ENCODE results near the gene KLF6.
A peak's percentile ranks its signal among the peaks of the same experiment; 100 is the strongest.

The KLF6 gene

DNA sequence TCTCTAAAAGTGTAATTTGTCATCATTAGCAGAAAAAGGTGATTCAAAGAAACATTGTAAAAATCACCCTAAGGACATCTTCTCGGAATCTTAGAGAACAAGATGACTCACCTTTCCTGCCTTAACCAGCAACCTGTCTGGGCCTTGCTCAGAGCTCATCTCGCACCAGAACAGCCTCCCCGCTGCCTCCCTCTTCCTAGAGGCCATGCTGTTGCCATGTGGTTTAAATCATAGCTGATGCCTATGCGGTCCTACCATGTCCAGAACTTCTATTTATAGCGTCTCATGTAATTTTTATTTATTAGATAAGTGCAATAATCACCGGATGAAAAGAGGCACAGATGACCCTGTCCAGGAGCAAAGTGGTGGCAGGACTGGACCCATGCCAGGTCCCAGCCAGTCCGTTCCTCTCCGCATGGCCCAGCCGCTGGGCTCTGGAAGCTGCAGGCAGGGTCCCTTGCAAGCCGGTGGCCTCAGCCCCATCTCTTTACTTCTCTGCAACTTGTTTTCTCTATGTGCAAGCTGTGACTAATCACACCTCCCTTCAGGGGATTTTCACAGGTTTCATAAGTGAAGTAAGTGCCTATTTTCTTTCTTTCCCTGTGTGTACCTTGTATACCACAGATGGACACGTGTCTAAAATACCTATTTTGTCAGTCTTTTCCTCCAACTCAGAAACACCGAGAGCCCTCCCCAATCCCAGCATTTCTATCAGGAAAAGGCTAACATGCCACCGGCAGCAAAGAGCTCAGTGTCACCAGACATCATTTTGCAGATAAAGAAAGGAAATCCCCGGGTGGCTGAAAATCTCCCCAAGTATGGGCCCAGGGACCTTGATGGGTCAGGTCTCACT, 27.1 kb downstream of the KLF6 start:
- FAIRE-seq (no peak), DNase-seq (ENCODE audit: low spot score) (no peak)

DNA sequence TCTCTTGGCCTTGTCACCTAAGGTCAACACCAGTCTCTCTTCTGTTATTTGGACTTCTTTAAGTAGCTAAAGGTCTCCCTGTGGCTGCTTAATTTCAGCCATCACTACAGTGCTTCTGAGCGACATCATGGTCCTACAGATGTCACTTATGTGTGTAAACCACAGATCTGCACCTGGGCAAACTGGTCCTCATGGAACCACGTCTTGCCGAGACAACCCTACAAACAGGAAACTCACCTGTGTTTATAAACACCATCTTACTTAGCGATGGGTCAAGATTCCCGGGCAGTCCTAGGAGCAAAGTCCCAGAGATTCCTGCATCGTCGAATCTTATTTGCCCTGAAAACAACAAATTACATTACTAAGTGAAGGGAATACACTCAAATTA, 27.8 kb downstream of the KLF6 start:
- no peak for DNase-seq (ENCODE audit: low spot score)
- FAIRE-seq, result no peak

DNA sequence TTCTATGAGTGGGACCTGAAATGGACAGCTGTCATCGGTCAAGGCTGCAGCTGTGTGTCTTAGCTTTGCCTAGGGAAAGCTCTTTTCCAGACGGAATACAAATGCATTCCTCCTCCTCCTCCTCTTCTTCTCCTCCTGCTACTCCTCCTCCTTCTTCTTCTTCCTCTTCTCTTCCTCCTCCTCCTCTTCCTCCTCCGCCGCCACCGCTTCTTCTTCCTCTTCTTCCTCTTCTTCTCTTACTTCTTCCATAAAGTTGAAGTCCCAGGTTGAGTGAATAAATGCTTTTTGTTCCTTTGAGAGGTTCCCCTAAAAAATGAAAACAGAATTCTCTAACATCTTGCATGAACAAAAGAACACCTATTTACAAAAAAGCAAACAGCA, 28.7 kb downstream of the KLF6 start:
- FAIRE-seq, result no peak
- no peak for DNase-seq (ENCODE audit: low spot score)

DNA sequence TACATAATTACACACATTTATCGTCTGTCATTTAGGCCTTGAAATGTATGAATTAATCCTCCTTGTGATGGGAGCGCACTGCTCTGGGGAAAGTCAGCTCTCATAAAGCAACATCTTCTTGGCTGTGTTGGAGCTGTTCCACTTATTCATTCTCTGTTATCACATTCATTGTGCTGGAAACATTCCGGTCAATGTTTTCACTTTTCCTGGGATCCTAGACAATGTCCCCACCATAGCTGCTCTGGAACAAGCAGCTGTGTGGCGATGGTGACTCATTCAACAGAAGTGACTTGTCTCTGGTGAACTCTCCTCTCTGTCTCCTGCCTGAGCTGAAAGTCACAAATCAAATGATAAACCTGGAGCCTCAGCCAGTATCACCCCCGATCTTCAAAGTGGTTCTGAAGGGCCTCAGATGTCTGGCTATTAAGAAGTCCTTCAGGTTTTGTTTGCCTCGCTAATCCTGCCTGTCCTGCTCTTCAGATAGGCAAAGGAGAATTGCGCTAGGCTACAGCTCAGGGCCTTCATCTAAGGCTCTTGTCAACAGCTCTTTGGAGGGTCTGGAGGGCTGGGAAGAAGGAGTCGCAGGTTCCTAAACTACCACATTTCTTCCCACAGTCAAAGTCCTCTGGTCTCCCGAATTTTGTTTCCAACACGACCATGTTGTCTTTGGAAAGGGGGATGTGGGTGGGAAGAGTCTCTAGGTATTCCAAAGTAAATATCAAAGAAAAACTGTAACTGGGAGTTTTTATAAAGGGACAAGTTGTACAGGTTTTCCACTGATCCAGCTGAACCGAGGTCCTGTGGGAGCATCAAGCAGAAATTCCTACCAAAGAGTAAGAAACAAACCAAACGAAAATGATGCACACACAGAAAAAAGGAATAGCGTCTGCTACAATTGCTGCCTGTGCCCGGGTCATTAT, 29.3 kb downstream of the KLF6 start:
- DNase-seq (ENCODE audit: low spot score) (no peak), FAIRE-seq (no peak)

DNA sequence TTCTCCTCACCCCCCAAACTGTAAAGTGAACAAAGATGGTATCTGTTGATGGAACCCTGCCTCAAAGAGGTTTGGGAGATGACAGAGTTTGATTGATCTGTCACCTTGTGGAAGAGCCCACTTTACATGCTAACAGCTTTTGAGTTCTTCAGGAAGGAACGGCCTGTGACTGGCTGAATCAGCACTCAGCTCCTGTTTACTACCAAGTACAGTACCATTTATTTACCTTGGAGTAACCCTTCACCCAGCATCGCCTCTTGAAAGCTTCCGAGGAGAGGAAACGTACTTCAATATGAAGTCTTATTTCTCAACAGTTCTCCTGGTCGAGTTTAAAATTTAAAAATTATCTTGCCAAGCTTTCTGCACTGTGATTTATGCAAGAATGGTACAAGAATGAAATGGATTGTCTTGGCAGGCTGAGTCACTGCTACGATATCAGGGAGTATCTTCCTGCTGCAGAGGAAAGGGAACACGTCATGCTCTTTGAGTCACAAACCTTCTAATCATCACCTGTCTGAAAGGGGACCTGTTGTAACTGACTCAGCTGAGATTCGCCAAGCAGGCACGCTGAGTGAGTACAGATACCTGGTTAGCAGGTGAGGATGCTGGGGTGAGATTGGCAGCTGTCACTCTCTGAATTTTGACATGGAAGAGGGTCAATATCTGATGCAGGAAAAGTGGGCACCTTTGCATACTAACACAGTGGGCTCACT, 30.1 kb downstream of the KLF6 start:
- peak; percentile 35 for DNase-seq (ENCODE audit: low spot score)
- no peak for FAIRE-seq

DNA sequence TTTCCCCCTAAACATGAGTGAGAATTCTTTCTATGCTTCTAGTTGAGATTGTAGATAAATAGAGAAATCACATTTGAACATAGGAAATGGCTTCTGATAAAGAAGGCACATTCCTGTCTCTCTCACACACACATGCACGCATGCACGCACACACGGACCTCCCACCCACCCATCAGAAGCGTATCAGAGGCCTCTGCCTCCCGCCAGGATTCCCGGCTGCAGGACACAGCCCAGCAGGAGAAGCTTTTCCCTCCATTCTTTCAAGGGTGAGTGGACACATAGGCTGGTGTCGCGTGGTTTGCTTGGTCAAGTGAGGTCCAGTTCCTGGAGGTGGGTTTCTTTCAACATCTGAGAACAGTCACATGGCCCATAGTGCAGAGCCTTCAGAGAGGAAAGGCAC, 34.2 kb downstream of the KLF6 start:
- no peak for DNase-seq (ENCODE audit: low spot score)
- FAIRE-seq, result no peak

DNA sequence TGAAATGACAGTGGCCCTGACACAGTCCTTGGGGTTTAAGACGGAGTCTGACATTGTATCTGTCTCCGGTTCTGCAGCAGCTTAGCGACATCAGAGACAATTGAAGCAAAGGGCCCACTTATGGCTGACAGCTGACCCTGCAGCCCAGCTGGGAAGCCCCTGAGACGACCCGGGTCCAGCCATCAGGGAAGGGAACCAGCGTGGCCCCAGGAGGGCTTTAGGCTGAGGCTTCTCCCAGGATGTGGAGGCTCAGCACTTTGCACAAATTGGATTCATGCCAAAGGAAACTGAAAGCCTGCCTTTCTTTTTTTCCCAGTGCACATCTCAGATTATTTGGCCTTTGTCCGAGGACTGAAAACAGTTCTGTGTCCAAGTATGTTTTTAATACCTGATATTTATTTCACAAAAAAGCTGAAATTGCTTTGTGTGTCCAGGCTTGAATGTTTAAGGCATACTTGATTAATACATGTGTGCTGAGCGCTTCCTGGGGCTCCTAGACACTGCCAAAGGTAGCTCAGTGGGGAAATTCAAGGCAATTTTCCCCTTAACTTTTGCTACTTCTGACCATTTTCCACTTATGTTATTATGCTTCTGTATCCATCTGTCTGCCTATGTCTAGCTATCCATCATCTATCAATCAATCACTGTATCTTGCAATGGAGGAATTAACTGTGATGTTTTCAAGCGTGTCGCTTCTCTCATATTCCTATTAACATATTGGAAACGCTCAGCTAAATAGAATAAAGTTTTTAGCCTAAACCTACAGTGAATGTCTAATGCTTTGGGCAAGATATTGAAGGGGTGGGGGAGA, 34.8 kb downstream of the KLF6 start:
- DNase-seq (ENCODE audit: low spot score), result no peak
- FAIRE-seq, result no peak

DNA sequence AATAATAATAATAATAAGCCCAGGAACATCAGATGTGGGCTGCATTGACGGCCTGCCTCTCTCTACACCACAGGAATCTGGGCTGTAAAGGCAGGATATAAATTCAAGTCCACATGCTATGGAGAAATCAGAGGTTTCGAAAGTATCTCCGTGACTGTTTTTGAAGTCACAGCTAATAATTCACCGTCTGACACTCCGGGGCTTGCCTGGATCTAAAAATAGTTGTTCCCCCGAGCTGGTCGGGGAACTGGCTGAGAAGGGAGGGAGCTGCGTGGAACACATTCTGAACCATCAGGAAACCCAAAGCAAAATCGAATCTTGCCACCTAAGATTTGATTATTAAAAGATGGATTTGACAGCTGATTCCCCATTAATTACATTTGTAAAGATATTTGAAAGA, 35.4 kb downstream of the KLF6 start:
- DNase-seq (ENCODE audit: low spot score) (no peak), FAIRE-seq (no peak)

DNA sequence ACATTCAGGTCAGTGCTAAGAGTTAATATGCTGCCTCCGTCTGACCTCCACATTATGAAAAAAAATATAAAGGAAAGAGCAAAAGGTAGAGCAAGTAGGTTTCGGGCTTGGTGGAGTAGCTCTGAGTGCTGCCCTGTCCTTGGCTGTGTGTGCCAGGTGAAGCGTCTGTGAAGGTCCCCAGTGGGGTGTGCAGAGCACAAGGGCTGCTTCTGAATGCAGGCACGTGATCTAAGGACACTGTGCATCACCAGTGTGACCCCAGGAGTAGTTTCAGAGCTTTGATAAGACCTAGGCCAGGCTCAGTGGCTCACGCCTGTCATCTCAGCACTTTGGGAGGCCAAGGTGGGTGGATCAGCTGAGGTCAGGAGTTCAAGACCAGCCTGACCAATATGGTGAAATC, 36.0 kb downstream of the KLF6 start:
- DNase-seq (ENCODE audit: low spot score), result no peak
- FAIRE-seq, result no peak

DNA sequence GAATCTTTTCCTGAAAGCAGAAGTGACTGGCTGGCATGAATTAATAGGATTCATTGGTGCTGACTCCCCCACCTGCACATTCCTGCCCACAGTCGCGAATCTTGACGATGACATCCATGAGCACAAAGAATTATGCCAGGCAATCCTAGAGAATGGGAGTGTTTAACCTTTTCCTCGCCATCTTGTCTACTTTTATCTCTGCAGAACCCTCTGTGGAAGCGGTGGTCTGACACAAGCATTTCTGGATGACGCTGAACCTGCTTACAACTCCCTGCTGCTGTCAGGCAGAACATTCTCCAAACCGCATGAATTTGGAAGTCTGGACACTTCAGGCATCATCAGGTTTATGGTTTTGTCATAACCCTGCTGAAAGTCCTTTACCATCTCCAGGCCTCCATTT, 36.5 kb downstream of the KLF6 start:
- DNase-seq (ENCODE audit: low spot score) (no peak), FAIRE-seq (no peak)

DNA sequence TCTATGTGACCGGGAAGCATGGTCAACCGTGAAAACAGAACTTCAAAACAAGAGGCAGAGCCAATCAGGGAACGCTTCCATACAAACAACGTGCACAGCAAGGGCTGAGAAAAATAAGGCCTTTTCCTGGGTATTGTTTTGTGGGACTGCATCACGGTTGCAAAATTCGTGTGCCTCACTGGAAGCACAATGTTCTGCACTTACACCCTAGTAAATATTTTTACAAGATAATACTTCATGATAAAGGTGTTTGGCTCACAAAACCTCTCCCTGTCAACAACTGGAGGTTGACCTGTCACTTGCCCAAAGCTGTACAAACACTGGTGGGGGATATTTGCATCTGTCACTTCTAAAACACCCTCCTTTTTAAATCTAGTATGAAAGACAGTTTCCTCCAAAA, 37.0 kb downstream of the KLF6 start:
- DNase-seq (ENCODE audit: low spot score) (no peak), FAIRE-seq (no peak)

DNA sequence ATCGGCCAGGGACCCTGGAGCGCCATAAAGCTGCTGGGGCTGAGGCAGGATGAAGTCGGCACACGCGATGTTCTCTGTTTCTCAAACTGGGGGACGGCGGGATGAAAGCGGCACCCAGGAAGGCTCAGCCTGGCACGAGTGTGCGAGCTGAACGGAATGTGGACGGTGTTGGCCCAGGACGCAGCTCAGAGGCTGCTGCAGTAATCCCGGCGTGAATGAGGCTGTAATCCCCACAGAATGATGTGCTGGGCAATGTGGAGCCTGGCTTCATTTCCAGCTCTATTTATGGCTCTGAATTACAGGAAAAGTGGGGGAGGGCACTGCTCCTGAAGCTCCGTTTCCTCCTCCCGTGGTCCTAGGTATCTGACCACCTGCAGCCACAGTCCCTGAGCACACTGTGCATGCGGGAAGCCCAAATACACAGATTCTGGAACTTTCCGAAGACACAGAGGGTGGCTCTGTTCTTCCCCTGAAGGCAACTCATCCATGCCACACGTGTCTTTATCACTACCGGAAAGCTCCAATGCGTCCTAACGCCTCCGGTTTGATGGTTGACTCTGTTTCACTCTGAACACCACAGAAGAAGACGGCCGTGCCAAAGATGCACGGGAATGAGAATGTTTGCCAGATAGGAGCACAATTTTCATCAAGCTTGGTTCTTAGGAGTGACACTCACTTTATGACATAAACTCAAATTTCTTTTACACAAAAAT, 37.6 kb downstream of the KLF6 start:
- FAIRE-seq (no peak), DNase-seq (ENCODE audit: low spot score) (no peak)

DNA sequence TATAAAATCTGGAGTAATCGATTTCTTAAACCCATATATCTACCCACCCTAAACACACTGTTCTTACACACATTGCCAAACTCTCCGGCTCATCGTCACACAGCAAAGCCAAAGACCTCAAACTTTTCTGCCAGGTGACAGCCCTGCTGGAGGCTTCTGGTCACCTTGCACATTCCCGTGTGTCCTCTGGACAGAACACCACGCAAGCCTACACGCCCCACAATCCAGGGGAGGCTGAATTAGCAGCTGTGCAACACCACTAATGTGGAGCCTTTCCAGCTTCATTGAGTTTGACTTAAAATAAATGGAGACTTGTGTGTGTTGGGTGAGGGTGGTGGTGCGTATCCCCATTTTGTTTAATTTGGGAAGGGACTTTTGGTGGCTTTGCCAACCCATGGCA, 38.4 kb downstream of the KLF6 start:
- DNase-seq (ENCODE audit: low spot score) (no peak), FAIRE-seq (no peak)

DNA sequence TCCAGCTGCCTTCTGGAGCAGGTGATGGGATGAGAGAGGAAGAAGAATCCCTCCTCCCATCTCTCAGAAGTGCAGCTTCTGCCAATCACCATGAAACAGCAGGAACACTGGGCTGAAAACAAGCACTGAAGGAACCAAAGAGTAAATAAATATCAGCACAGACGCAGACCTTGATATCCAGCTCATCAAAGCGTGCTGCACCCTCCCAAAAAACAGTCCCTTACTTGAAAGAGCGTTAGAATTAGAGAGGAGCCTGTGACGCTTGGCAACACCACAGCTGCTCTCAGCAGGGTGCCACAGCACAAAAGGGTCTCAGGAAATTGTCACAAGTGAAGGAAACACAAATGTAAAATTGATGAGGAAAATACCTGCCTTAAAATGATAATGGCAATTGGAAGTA, 39.5 kb downstream of the KLF6 start:
- DNase-seq (ENCODE audit: low spot score), result no peak
- no peak for FAIRE-seq

DNA sequence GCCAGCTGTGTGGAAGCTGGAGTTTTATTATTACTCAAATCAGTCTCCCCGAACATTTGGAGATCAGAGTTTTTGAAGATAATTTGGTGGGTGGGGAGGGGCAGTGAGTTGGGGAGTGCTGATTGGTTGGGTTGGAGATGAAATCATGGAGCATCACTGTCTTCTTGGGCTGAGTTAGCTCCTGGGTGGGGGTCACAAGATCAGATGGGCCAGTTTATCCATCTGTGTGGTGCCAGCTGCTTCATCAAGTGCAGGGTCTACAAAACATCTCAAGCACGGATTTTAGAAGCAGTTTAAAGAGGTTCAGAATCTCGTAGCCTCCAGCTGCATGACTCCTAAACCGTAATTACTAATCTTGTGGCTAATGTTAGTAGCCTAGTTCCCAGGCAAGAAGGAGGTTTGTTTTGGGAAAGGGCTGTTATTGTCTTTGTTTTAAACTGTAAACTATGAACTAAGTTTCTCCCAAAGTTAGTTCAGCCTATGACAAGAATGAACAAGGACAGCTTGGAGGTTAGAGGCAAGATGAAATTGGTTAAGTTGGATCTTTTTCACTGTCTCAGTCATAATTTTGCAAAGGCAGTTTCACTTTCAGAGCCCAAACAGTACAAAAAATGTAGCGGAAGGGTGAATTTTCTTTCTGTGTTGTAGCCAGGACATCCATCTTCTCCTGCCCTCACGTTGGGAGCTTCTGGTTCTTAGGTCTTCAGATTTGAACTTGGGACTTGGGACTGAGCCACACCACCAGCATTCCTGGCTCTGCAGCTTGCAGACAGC, 43.1 kb downstream of the KLF6 start:
- DNase-seq (ENCODE audit: low spot score) (no peak), FAIRE-seq (no peak)

DNA sequence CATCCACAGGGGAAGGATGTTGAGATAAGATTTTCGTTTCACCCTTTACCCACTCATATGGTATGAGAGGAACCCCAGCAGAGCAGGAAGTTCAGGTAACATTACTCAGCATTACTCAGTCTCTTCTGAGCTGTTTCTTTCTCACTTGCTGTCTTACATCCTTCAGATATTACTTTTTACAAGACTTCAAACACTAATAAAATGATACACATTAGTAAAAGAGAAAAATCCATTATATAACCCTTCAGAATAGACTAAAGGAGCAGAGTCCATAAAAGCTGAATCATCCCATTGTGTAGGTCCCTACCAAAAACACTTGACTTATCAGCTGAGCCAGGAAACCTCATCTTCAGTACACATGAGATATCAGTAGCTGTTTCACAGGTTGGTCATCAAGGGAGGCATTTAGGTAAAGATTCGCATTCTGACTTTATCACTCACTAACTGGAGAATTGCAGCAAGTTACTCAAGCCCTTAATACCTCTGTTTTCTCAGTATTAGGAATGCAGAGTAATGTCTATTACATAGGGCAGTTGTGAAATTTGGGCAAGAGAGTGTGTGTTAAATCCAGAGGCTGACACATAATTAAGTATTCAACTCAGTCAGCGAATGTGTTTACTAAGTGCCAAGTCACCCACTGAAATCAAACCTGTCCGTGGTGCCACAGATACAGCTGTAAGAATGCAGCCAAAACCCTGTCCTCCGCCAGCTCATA, 44.7 kb downstream of the KLF6 start:
- FAIRE-seq, result no peak

DNA sequence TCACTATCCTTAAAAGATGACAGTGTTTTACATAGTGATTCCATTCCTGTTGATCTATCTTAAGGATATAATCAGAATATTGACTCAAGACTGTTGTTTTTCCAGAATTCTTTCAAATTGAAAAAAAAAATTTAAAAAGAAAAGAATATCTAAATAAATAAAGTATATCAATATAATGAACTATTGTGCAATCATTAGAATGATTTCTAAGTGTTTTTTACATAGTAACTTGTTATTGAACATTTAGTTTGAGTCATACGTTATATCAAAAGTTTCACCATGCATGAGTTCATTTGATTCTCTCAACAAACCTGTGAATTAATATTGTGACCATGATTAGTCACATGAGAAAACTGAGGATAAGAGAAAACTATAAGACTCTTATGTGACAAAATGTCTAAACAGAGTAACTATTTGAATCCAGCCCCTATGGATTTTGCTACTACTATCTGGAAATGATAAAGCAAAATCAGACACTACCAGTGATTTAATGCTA, 46.1 kb downstream of the KLF6 start:
- no peak for FAIRE-seq

More for the DNA sequence above, 44.7 kb downstream of the KLF6 start:
- DNase-seq (ENCODE audit: low spot score), result no peak

DNA sequence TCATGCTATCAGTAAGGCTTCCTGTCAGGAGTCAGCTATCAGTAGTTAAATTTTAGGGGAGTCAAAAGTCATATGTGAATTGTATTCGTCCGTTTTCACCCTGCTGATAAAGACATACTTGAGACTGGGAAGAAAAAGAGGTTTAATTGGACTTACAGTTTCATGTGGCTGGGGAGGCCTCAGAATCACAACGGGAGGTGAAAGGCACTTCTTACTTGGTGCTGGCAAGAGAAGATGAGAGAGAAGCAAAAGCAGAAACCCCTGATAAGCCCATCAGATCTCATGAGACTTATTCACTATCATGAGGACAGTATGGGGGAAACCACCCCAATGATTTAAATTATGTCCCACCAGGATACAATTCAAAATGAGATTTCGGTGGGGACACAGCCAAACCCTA, 47.1 kb downstream of the KLF6 start:
- DNase-seq (ENCODE audit: low spot score) (no peak), FAIRE-seq (no peak)

More for the DNA sequence above, 46.1 kb downstream of the KLF6 start:
- DNase-seq (ENCODE audit: low spot score), result no peak

DNA sequence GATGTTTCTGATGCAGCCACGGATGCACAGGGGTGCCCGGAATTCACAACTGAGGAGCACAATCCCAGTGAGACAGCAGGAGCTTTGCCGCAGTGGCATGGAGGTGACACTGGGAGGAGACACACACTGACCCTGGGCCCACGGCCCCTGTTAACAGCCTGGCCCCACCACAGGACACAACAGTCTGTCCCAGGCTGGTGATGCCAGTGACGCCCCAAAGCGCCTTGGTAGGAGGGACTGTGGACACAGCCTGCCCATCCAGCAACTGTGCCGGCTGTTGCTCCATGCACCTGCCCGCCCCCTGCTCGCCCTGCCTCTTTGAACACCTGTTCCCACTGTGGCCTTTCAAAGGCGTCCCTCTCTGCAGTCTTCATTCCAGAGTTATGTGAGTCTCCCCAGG, 49.8 kb downstream of the KLF6 start:
- DNase-seq (ENCODE audit: low spot score) (no peak), FAIRE-seq (no peak)
